WTC11 (cell line): ENCODE data around the gene RD3L. TPM values are rescaled to one million over a fixed set of nuclear protein-coding genes. Genes with fewer than 3 reads are reported as not detected.
A peak's percentile ranks its signal among the peaks of the same experiment; 100 is the strongest.

Experiments used
- ATAC-seq: fragments of 200-7000 bp; cut with Tn5 transposase; 2 replicates; pipeline ENCODE4 v1.10.0; 2021; ENCODE audit warnings: mild to moderate bottlenecking, moderate library complexity
- CTCF ChIA-PET: fragments of 300-600 bp; sonication (Branson Sonifier 250); formaldehyde crosslinking; loops from one replicate; lab custom pipeline; 2021; ENCODE audit warnings: antibody characterized with exemption; lab: Charles Lee
- POLR2A ChIA-PET: fragments of 350-600 bp; sonication (Branson Sonifier 250); formaldehyde crosslinking; loops from one replicate; lab custom pipeline; 2021; ENCODE audit warnings: antibody characterized with exemption; lab: Charles Lee
- DNase-seq: peaks from one replicate; pipeline ENCODE4 v3.0.0; 2021; ENCODE audit warnings: low spot score
- H3K27ac Mint-ChIP-seq: 2 replicates; pipeline ENCODE4 v1.8.0; 2021; ENCODE audit warnings: mixed read lengths
- H3K27me3 Mint-ChIP-seq: 2 replicates; pipeline ENCODE4 v1.8.0; 2021; ENCODE audit warnings: low read depth, mild to moderate bottlenecking, moderate library complexity, mixed read lengths
- H3K36me3 Mint-ChIP-seq: 2 replicates; pipeline ENCODE4 v1.8.0; 2021; ENCODE audit warnings: mixed read lengths
- H3K4me1 Mint-ChIP-seq: 2 replicates; pipeline ENCODE4 v1.8.0; 2022; ENCODE audit warnings: mixed read lengths
- H3K4me3 Mint-ChIP-seq: 2 replicates; pipeline ENCODE4 v1.8.0; 2021; ENCODE audit warnings: mild to moderate bottlenecking, moderate library complexity, mixed read lengths
- H3K9me3 Mint-ChIP-seq: 2 replicates; pipeline ENCODE4 v1.8.0; 2021; ENCODE audit warnings: mixed read lengths
- ATF1 ChIP-seq: sonication (generic); formaldehyde crosslinking; IDR thresholded peaks from 2 replicates; pipeline ENCODE4 v1.8.1; 2023; ENCODE audit warnings: mild to moderate bottlenecking, moderate library complexity, missing genetic modification reagents
- CTCF ChIP-seq: fragments of 200-600 bp; IDR thresholded peaks from 2 replicates; pipeline ENCODE4 v1.8.0; 2022; ENCODE audit warnings: antibody characterized with exemption
- E2F5 ChIP-seq: sonication (generic); formaldehyde crosslinking; IDR thresholded peaks from 2 replicates; pipeline ENCODE4 v1.8.1; 2022; ENCODE audit warnings: mild to moderate bottlenecking, moderate library complexity, missing genetic modification reagents
- FOXK1 ChIP-seq: sonication (generic); formaldehyde crosslinking; IDR thresholded peaks from 2 replicates; pipeline ENCODE4 v1.8.0; 2022; ENCODE audit warnings: mild to moderate bottlenecking, moderate library complexity, missing genetic modification reagents
- GRHL2 ChIP-seq: fragments of 250-450 bp; sonication (Bioruptor Pico); IDR thresholded peaks from 2 replicates; pipeline ENCODE4 v1.8.0; 2022; ENCODE audit warnings: mild to moderate bottlenecking, moderate library complexity; ENCODE audit not compliant: insufficient replicate concordance, severe bottlenecking
- IRF1 ChIP-seq: sonication (generic); formaldehyde crosslinking; IDR thresholded peaks from 2 replicates; pipeline ENCODE4 v1.8.0; 2023; ENCODE audit warnings: missing genetic modification reagents
- IRF2 ChIP-seq: sonication (generic); formaldehyde crosslinking; IDR thresholded peaks from 2 replicates; pipeline ENCODE4 v1.8.0; 2022; ENCODE audit warnings: low read depth, missing genetic modification reagents, borderline replicate concordance
- MAX ChIP-seq: sonication (generic); formaldehyde crosslinking; IDR thresholded peaks from 2 replicates; pipeline ENCODE4 v1.8.0; 2022; ENCODE audit warnings: mild to moderate bottlenecking, missing genetic modification reagents
- MLX ChIP-seq: sonication (generic); formaldehyde crosslinking; IDR thresholded peaks from 2 replicates; pipeline ENCODE4 v1.8.1; 2023; ENCODE audit warnings: mild to moderate bottlenecking, missing genetic modification reagents, moderate library complexity
- PRRX2 ChIP-seq: fragments of 250-450 bp; sonication (Bioruptor Pico); IDR thresholded peaks from 2 replicates; pipeline ENCODE4 v1.8.0; 2021; ENCODE audit warnings: mild to moderate bottlenecking
- SMAD4 ChIP-seq: sonication (generic); formaldehyde crosslinking; IDR thresholded peaks from 2 replicates; pipeline ENCODE4 v1.8.0; 2022; ENCODE audit warnings: mild to moderate bottlenecking, missing genetic modification reagents
- TP53 ChIP-seq: sonication (generic); formaldehyde crosslinking; IDR thresholded peaks from 2 replicates; pipeline ENCODE4 v1.8.1; 2023; ENCODE audit warnings: mild to moderate bottlenecking, missing genetic modification reagents
- USF1 ChIP-seq: sonication (generic); formaldehyde crosslinking; IDR thresholded peaks from 2 replicates; pipeline ENCODE4 v1.8.0; 2022; ENCODE audit warnings: mild to moderate bottlenecking, missing genetic modification reagents
- ZBTB21 ChIP-seq: sonication (generic); formaldehyde crosslinking; IDR thresholded peaks from 2 replicates; pipeline ENCODE4 v1.8.1; 2023; ENCODE audit warnings: mild to moderate bottlenecking, missing genetic modification reagents, borderline replicate concordance
- ZNF219 ChIP-seq: sonication (generic); formaldehyde crosslinking; IDR thresholded peaks from 2 replicates; pipeline ENCODE4 v1.8.0; 2023; ENCODE audit warnings: missing genetic modification reagents, mild to moderate bottlenecking, borderline replicate concordance
- ZNF263 ChIP-seq: sonication (generic); formaldehyde crosslinking; IDR thresholded peaks from 2 replicates; pipeline ENCODE4 v1.8.1; 2022; ENCODE audit warnings: low read depth, mild to moderate bottlenecking, moderate library complexity, missing genetic modification reagents
- ZNF416 ChIP-seq: fragments of 250-450 bp; sonication (Bioruptor Pico); IDR thresholded peaks from 2 replicates; pipeline ENCODE4 v1.9.0; 2021; ENCODE audit warnings: mild to moderate bottlenecking, inconsistent platforms
- ZNF671 ChIP-seq: fragments of 250-450 bp; sonication (Bioruptor Pico); IDR thresholded peaks from 2 replicates; pipeline ENCODE4 v1.8.0; 2021; ENCODE audit warnings: mild to moderate bottlenecking
- total RNA-seq: library from RNA; stranded (reverse); gene quantifications from 3 replicates; pipeline ENCODE4 v1.2.3, GENCODE V29; 2021

The RD3L gene
- total RNA-seq, 1 experiment from 2014 or later, result not detected

- Mint-ChIP-seq H3K36me3 (peaks cover 27% of the 10 kb centered on the region), H3K9me3 (no peaks in the 10 kb centered on the region), H3K4me1 (peaks cover 3% of the 10 kb centered on the region), H3K27ac (peak overlapping the region; percentile 78), H3K27me3 (no peaks in the 10 kb centered on the region), H3K4me3 (no peak overlapping the region)
- ATAC-seq, result no peak
- CTCF ChIA-PET, result interaction anchor here (0.5 to 6.1 kb wide), 4 partner anchors 14 to 767 kb away, joined by 3 to 38 read pairs (median 4); no protein-coding TSS in a partner anchor
- no peak for DNase-seq
- POLR2A ChIA-PET, result no interaction called here
- no peak for TF ChIP-seq ZNF219 (CRISPR knock-in tag)
- TF ChIP-seq TP53, result no peak
- TF ChIP-seq IRF1 (CRISPR knock-in tag), result no peak
- TF ChIP-seq ZNF263 (CRISPR knock-in tag), result no peak
- TF ChIP-seq ZNF416, result no peak
- TF ChIP-seq E2F5 (CRISPR knock-in tag), result no peak
Observed at GRCh38 chr14:103915616-103916015, 26.7 kb downstream of the RD3L start.

GRCh38 chr14:103910984-103911383 lies 31.3 kb downstream of the RD3L start:
- Mint-ChIP-seq H3K27me3 (no peaks in the 10 kb centered on the region), H3K27ac (no peak overlapping the region), H3K36me3 (peaks cover 27% of the 10 kb centered on the region), H3K4me1 (peaks cover 11% of the 10 kb centered on the region), H3K4me3 (no peak overlapping the region), H3K9me3 (no peaks in the 10 kb centered on the region)
- DNase-seq (no peak), ATAC-seq (no peak)
- POLR2A ChIA-PET, result no interaction called here
- TF ChIP-seq ZNF671 (CRISPR knock-in tag), result no peak
- no peak for TF ChIP-seq FOXK1 (CRISPR knock-in tag)
- TF ChIP-seq MLX (CRISPR knock-in tag), result no peak
- no peak for TF ChIP-seq PRRX2 (CRISPR knock-in tag)
- no peak for TF ChIP-seq ATF1 (CRISPR knock-in tag)
- CTCF ChIA-PET, result interaction anchor here (0.6 to 2.5 kb wide), 27 partner anchors 8 to 392 kb away, joined by 3 to 71 read pairs (median 4); partner anchors contain the start of gene ASPG

- no peaks in the 10 kb centered on the region for H3K9me3 Mint-ChIP-seq
Observed at GRCh38 chr14:103910262-103910935, 31.9 kb downstream of the RD3L start.

More at GRCh38 chr14:103910262-103910935, 31.9 kb downstream of the RD3L start:
- CTCF ChIA-PET, result interaction anchor here (0.6 to 2.5 kb wide), 38 partner anchors 8 to 392 kb away, joined by 3 to 71 read pairs (median 4); partner anchors contain the start of gene ASPG
- Mint-ChIP-seq H3K36me3 (peaks cover 23% of the 10 kb centered on the region), H3K4me1 (peaks cover 14% of the 10 kb centered on the region), H3K27ac (peak overlapping the region; percentile 5), H3K27me3 (no peaks in the 10 kb centered on the region), H3K4me3 (peak overlapping the region; percentile 53)
- DNase-seq (peak; percentile 88), ATAC-seq (peak; percentile 96)
- POLR2A ChIA-PET, result interaction anchor here (0.6 kb wide), 1 partner anchor 103 kb away, joined by 3 read pairs; no protein-coding TSS in a partner anchor
- no peak for TF ChIP-seq IRF2 (CRISPR knock-in tag)
- TF ChIP-seq CTCF, result peak; percentile 44
- peak; percentile 33; the same call in 1 of the 2 replicates for TF ChIP-seq ZBTB21 (CRISPR knock-in tag)
- peak; percentile 31; the same call in 1 of the 2 replicates for TF ChIP-seq USF1 (CRISPR knock-in tag)
- no peak for TF ChIP-seq SMAD4
- peak; percentile 70; the same call in 1 of the 2 replicates for TF ChIP-seq ZNF263 (CRISPR knock-in tag)
- TF ChIP-seq GRHL2, result no peak
- TF ChIP-seq MAX (CRISPR knock-in tag), result 0 out of 2 replicates have a peak, but pooled peaks have one; percentile 32
